GM20000 (cell line): ENCODE results near the gene RGCC.

ENCODE experiments used
- DNase-seq: peaks from one replicate; pipeline ENCODE4 v3.0.0; 2012; ENCODE audit warnings: low spot score
- TF ChIP-seq, protein P1 (sequence below): IDR thresholded peaks from 2 replicates; pipeline ENCODE4 v1.5.1; 2012; ENCODE audit warnings: mild to moderate bottlenecking, control low read depth; ENCODE audit errors: extremely low read depth, missing control alignments

RGCC gene

DNA sequence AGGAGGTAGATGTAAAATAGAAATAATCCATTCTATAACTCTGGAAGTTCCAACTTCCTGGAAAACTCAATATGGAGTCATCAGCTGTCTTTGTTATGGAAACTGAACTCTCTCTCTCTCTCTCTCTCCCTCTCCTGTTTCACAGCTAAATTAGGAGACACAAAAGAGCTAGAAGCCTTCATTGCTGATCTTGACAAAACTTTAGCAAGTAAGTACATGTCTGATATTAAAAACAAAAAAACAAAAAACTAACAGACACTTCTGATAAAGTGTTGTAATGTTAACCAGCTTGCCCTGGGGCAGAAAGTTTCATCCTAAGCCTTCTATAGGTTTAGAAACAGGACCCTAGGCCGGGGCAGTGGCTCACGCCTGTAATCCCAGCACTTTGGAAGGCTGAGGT lies 11.3 kb downstream of the RGCC start:
- TF ChIP-seq, protein P1, sequence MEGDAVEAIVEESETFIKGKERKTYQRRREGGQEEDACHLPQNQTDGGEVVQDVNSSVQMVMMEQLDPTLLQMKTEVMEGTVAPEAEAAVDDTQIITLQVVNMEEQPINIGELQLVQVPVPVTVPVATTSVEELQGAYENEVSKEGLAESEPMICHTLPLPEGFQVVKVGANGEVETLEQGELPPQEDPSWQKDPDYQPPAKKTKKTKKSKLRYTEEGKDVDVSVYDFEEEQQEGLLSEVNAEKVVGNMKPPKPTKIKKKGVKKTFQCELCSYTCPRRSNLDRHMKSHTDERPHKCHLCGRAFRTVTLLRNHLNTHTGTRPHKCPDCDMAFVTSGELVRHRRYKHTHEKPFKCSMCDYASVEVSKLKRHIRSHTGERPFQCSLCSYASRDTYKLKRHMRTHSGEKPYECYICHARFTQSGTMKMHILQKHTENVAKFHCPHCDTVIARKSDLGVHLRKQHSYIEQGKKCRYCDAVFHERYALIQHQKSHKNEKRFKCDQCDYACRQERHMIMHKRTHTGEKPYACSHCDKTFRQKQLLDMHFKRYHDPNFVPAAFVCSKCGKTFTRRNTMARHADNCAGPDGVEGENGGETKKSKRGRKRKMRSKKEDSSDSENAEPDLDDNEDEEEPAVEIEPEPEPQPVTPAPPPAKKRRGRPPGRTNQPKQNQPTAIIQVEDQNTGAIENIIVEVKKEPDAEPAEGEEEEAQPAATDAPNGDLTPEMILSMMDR, result no peak
- no peak for DNase-seq

DNA sequence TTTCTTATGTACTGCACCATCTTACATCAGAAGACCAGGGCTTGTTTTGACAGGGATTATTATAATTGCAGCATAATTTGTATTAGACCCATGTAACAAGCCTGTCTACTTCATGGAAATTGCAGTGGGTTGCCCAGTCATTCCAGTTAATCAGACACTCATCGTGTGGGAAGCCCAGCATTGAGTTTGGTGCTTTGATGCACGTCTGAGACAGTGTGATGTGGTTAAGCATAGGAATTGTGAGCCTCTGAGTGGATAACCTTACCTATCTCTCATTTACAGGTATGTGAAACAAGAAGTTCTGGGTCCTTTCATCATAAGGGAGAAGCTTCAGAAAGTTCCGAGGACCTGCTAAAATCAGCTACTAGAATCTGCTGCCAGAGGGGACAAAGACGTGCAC lies 12.8 kb downstream of the RGCC start:
- TF ChIP-seq, protein P1, result no peak
- DNase-seq, result no peak

DNA sequence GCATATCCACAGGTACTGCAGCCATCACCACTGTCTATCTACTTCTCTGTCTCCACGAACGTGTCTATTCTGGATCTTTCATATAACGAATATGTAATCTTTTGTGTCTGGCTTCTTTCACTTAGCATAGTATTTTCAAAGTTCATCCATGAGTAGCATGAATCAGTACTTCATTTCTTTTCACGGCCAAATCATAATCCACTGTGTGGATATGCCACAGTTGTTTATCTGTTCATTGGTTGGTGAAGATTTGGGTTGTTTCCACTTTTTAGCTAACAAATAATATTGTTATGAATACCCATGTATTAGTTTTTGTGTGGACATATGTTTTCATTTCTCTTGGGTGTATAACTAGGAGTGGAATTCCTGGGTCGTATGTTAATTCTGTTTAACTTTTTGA lies 14.4 kb downstream of the RGCC start:
- DNase-seq, result no peak
- TF ChIP-seq, protein P1, result no peak

DNA sequence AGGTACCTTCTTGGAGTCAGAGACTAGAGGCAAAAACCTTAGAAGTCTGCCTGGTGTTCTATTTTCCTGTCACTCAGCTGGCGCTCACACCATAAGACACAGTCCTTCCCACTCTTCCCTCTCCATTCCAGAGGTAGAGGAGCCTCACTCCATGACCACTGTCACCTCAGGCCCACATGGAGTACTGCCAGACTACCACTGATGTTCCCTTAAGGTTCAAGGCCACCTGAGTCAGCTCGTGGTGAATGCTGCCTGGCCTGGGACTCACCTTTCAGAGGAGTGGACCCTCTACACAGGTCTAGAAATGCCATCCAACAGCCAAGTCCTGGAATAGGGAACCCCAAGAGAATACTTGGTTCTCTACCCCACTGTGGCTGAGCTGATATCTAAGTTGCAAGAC lies 29.9 kb downstream of the RGCC start:
- TF ChIP-seq, protein P1, result no peak
- DNase-seq, result no peak

DNA sequence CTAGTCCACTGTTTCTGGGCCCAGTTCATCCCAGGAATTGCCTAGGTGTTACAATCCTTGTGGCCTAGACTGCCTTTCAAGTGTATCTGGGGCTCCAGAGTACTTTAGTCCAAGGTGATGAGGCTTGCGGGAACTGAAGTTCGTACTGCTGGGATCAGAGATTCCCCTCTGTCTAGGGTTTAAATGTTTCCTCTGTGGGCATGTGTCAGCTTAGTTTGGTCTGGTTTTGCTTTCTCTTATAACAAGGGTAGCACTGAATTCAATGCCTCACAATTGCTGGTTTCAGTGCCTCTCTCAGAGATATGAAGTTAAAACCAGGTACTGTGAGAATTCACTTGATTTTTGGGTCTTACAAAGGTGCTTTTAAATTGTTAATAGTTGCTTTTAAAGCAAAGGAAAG lies 30.8 kb downstream of the RGCC start:
- TF ChIP-seq, protein P1, result no peak

DNA sequence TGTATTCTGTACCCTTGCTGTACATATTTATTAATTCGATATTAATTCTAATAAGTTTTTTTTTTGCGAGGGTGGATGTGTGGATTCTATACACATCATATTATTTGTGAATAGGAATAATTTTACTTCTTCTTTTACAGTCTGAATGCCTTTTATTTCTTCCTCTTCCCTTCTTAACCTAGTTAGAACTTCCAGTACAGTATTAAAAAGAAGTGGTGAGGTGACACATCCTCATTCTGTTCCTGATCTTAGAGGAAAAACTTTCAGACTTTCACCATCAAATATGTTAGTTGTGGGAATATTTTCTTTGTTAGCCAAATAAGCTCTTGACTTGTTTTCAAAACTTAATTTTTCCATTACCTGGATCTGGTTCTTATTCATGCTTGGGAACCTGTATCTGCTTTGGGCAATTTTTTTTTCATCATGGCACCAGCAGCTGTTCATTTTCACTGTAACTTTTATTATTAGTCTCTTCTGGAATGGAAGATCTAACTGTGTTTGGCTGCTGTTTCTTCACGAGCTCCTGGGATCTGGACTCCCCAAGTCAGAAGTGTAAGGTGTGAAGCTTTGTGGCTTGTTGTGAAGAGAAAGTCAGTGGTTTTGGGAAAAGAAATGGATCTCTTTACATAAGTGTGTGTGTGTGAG lies 33.1 kb downstream of the RGCC start:
- TF ChIP-seq, protein P1, result no peak

More for the DNA sequence above, 30.8 kb downstream of the RGCC start:
- DNase-seq, result no peak

DNA sequence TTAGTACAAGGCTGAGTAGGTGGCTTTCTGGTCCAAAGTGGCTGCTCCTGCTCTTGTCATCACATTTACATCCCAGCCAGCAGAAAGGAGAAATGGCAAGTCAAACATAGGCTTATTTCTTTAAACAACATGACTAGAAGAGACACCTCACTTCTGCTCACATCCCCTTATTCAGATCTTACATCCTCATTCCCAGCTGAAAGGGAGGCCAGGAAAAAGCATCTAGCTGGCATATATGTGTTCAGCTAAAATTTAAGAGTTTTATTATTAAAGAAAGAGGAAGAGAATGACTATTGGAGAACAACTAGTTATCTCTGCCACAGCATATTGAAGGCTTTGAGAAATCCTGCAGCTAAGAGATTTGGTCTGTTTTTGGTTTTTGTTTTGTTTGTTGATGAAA lies 34.1 kb downstream of the RGCC start:
- DNase-seq, result no peak
- TF ChIP-seq, protein P1, result no peak

More for the DNA sequence above, 33.1 kb downstream of the RGCC start:
- no peak for DNase-seq
